ENCODE measurements around the gene PIK3R3.

- TF ChIP-seq CTCF (IDR thresholded peaks at IDR 0.05; ENCODE audit: low read length): no peak
- TF ChIP-seq EZH2 (IDR thresholded peaks at IDR 0.05; ENCODE audit: borderline replicate concordance, low read length): no peak
These were observed 45.9 kb downstream of the PIK3R3 start for GRCh38 chr1:46086576-46086975.

All from OCI-LY1 (cell line).